Right ventricle myocardium superior (tissue), 1 donor: ENCODE data around the gene BMPR1A. TPM values are rescaled to one million over a fixed set of nuclear protein-coding genes. Genes with fewer than 3 reads are reported as not detected.
"Not testable (repeated sequence)": the region's sequence is repeated elsewhere in the genome, so short reads cannot be mapped to it uniquely, and the experiment has no call there.

Experiments used
- ATAC-seq: fragments of 200-7000 bp; cut with Tn5 transposase; one replicate; pipeline ENCODE4 v1.9.1; 2020; ENCODE audit warnings: mild to moderate bottlenecking; ENCODE audit not compliant: poor library complexity
- DNase-seq: peaks from one replicate; pipeline ENCODE4 v3.0.0-alpha.2; 2020
- intact Hi-C: fragments of 100-400 bp; cut with DNase I; formaldehyde crosslinking; loops from one replicate; pipeline ENCODE4 v1.11.2; 2022
- total RNA-seq: library from RNA; stranded (reverse); fragmentation: NEBNext Ultra II Directional; extraction: Animal tissue kit (Norgen Biotek cat#: 25700); gene quantifications from one replicate; pipeline ENCODE4 v1.2.1, GENCODE V29; 2021
- donor health status: DM: no; HTN: yes; CAD: no; lungs with severe emphysema.

Gene BMPR1A
- total RNA-seq, 1 donor from 2014 or later, result 50.2 TPM

GRCh38 chr10:86856156-86856555 is 99.7 kb downstream of the BMPR1A start:
- intact Hi-C loops, result no loop called here
- ATAC-seq, result no peak
- DNase-seq, result no peak

- ATAC-seq (no peak), DNase-seq (no peak)
- intact Hi-C loops, result no loop called here
Measured at GRCh38 chr10:86857128-86857721, 100.8 kb downstream of the BMPR1A start.

GRCh38 chr10:86858011-86858410 is 101.6 kb downstream of the BMPR1A start:
- DNase-seq (no peak), ATAC-seq (no peak)
- intact Hi-C loops, result no loop called here

- no peak for DNase-seq
- intact Hi-C loops, result no loop called here
- no peak for ATAC-seq
Measured at GRCh38 chr10:86861351-86861750, 104.9 kb downstream of the BMPR1A start.

- no peak for DNase-seq
- ATAC-seq, result no peak
- intact Hi-C loops, result no loop called here
Measured at GRCh38 chr10:86862373-86862772, 106.0 kb downstream of the BMPR1A start.

- no peak for ATAC-seq
- no peak for DNase-seq
- intact Hi-C loops, result no loop called here
Measured at GRCh38 chr10:86862786-86863483, 106.5 kb downstream of the BMPR1A start.

- intact Hi-C loops, result no loop called here
- ATAC-seq, result peak; percentile 60
- DNase-seq, result no peak
Measured at GRCh38 chr10:86863484-86863842, 107.0 kb downstream of the BMPR1A start.

GRCh38 chr10:86865011-86865811 is 108.8 kb downstream of the BMPR1A start:
- intact Hi-C loops, DNase-seq, ATAC-seq: not testable (repeated sequence)

DNA sequence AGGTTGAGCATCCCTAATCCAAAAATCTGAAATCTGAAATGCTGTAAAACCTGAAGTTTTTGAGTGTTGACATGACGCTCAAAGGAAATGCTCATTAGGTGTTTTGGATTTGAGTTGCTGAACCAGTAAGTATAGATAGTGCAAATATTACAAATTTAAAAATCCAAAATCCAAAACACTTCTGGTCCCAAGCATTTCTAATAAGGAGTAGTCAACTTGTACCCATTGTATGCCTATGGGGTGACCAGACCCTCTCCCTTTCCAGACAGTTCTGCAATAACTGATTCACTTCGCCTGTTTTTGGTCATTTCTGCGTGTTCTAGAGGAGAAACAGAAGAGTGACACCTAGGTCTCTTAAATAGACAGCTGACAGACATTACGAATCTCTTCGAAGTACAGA is 110.7 kb downstream of the BMPR1A start:
- DNase-seq, result no peak
- intact Hi-C loops, result no loop called here
- ATAC-seq, result no peak

- ATAC-seq, result no peak
- intact Hi-C loops, result no loop called here
- no peak for DNase-seq
Measured at GRCh38 chr10:86868353-86868752, 111.9 kb downstream of the BMPR1A start.

DNA sequence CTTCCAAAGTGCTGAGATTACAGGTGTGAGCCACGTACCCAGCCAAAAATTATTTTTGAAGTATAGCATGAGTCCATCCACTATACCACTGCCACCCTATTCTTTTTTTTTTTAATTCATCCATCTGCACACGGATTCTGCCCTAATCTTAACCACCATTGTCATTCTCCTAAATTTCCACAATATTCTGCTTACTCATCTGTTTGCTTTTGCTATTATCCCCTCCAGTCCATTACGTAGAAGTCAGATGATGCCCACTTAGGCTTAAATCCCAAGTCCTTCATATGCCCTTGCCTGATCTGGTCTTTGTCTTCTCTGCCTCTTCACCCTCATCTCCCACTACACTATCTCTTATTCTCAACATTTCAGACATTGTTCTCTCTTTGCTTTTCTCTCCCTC is 114.3 kb downstream of the BMPR1A start:
- intact Hi-C loops, result no loop called here
- no peak for DNase-seq
- no peak for ATAC-seq

- DNase-seq (no peak), ATAC-seq (peak; percentile 74)
- intact Hi-C loops, result no loop called here
Measured at GRCh38 chr10:86871563-86872183, 115.3 kb downstream of the BMPR1A start.

DNA sequence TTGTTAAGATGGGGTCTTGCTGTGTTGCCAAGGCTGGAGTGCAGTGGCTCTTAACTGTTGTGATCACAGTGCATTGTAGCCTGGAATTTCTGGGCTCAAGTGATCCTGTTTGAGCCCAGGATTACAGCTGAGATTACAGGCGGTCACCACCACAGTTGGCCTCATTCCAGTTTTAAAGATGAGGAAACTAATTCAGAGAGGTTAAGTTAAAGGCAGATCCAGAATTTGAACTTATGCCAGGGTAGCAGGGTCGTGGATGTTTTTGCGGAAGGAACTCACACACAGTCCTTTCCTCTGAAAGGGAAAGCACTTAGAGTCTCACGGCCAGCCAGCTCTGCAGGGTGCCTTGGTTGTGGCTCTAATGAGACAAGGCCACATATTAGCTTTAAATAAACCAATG is 116.3 kb downstream of the BMPR1A start:
- intact Hi-C loops, result no loop called here
- DNase-seq (no peak), ATAC-seq (peak; percentile 60)

DNA sequence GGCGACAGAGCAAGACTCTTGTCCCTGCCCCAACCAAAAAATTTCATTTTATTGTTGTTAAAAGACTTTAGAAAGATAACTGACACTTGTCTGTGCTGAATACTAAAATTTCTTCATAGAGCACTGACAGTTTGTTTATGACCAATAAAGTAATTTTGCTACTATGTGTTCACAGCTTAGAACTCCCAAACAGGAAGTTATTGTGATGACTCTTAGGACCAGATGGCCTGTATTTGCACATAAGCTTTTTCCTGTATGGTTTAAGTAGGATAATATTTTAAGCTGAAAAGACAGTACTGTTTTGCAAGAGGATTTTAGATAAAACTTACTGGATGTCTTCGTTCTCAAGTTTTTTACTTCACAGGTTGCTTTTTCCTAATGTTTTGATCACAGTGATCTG is 120.3 kb downstream of the BMPR1A start:
- no peak for ATAC-seq
- no peak for DNase-seq

GRCh38 chr10:86878983-86879713 is 122.7 kb downstream of the BMPR1A start:
- no peak for ATAC-seq
- DNase-seq, result no peak
- intact Hi-C loops, result no loop called here

More for the DNA sequence above, 120.3 kb downstream of the BMPR1A start:
- intact Hi-C loops, result no loop called here

DNA sequence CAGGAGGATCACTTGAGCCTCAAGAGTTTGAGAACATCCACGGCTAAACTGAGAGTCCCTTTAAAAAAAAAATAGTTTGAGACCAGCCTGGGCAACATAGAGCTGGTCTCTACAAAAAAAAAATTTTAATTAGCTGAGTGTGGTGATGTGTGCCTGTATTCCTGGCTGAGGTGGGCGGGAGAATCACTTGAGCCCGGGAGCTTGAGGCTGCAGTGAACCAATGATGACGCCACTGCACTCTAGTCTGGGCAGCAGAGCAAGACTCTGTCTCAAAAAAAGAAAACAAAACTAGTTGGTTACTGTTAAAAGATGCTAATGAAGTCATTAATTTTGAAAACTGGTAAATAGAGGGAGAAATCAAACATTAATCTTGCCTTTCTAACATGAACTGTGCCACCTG is 124.6 kb downstream of the BMPR1A start:
- DNase-seq (no peak), ATAC-seq (no peak)
- intact Hi-C loops, result no loop called here

GRCh38 chr10:86888585-86889381 is 132.4 kb downstream of the BMPR1A start:
- DNase-seq (no peak), ATAC-seq (peak; percentile 83)
- intact Hi-C loops, result no loop called here

DNA sequence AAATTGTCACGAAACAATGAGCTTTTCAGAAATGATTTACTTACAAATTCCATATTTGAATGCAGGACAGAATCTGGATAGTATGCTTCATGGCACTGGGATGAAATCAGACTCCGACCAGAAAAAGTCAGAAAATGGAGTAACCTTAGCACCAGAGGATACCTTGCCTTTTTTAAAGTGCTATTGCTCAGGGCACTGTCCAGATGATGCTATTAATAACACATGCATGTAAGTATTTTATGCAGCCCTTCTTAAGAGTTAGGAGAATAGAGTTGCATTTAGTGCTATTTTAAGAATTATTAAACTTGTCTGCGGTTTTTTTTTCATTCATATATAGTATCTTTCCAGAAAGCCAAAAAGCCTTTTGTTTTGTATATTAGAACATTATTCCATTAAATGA is 133.6 kb downstream of the BMPR1A start:
- ATAC-seq (peak; percentile 73), DNase-seq (no peak)
- intact Hi-C loops, result no loop called here
